ENCODE data around the gene OLFM1. TPM values are rescaled to one million over a fixed set of nuclear protein-coding genes. Genes with fewer than 3 reads are reported as not detected.

Gene OLFM1
- total and polyA plus RNA-seq, 3 experiments from 2014 or later, result not detected

- DNase-seq, result no peak
- CTCF ChIA-PET, result no interaction called here
- Mint-ChIP-seq H3K27me3 (peaks cover 23 to 48% of the 10 kb centered on the region in 2 donors), H3K27ac (no peak overlapping the region), H3K36me3 (no peaks in the 10 kb centered on the region), H3K4me1 (no peaks in the 10 kb centered on the region), H3K4me3 (no peak overlapping the region), H3K9me3 (no peaks in the 10 kb centered on the region)
- Histone ChIP-seq H3K27ac (ENCODE audit: low read depth, low read length) (no peak overlapping the region), H3K36me3 (ENCODE audit: insufficient read depth, low read length) (no peaks in the 10 kb centered on the region), H3K9me3 (ENCODE audit: low read length) (no peaks in the 10 kb centered on the region), H3K27me3 (ENCODE audit: insufficient read depth, low read length, poor library complexity, severe bottlenecking) (no peaks in the 10 kb centered on the region), H3K4me1 (ENCODE audit: insufficient read depth, low read length) (no peaks in the 10 kb centered on the region), H3K4me3 (ENCODE audit: low read length) (no peak overlapping the region)
- POLR2A ChIA-PET, result no interaction called here
These were observed 14.9 kb downstream of the OLFM1 start for GRCh38 chr9:135102331-135102730.

- ChIA-PET CTCF (no interaction called here), POLR2A (no interaction called here)
- Mint-ChIP-seq H3K36me3 (no peaks in the 10 kb centered on the region), H3K4me1 (no peaks in the 10 kb centered on the region), H3K9me3 (no peaks in the 10 kb centered on the region), H3K4me3 (no peak overlapping the region), H3K27ac (no peak overlapping the region), H3K27me3 (peaks cover 25 to 48% of the 10 kb centered on the region in 2 donors)
- H3K4me1 ChIP-seq (ENCODE audit: insufficient read depth, low read length), result no peaks in the 10 kb centered on the region
- H3K27me3 ChIP-seq (ENCODE audit: insufficient read depth, low read length, poor library complexity, severe bottlenecking), result no peaks in the 10 kb centered on the region
- no peak overlapping the region for H3K27ac ChIP-seq (ENCODE audit: low read depth, low read length)
- no peak overlapping the region for H3K4me3 ChIP-seq (ENCODE audit: low read length)
- no peak for DNase-seq
- H3K36me3 ChIP-seq (ENCODE audit: insufficient read depth, low read length), result no peaks in the 10 kb centered on the region
- no peaks in the 10 kb centered on the region for H3K9me3 ChIP-seq (ENCODE audit: low read length)
These were observed 15.6 kb downstream of the OLFM1 start for GRCh38 chr9:135103001-135103446.

- H3K4me3 Mint-ChIP-seq, result no peak overlapping the region
- Histone ChIP-seq H3K27me3 (ENCODE audit: insufficient read depth, low read length, poor library complexity, severe bottlenecking) (no peaks in the 10 kb centered on the region), H3K27ac (ENCODE audit: low read depth, low read length) (no peak overlapping the region), H3K4me3 (ENCODE audit: low read length) (no peak overlapping the region), H3K4me1 (ENCODE audit: insufficient read depth, low read length) (no peaks in the 10 kb centered on the region), H3K9me3 (ENCODE audit: low read length) (no peaks in the 10 kb centered on the region), H3K36me3 (ENCODE audit: insufficient read depth, low read length) (no peaks in the 10 kb centered on the region)
- peaks cover 3 to 6% (median 6%) of the 10 kb centered on the region in 3 donors for H3K4me1 Mint-ChIP-seq
- H3K36me3 Mint-ChIP-seq, result no peaks in the 10 kb centered on the region
- ChIA-PET CTCF (no interaction called here), POLR2A (no interaction called here)
- H3K27me3 Mint-ChIP-seq, result peaks cover 30 to 47% of the 10 kb centered on the region in 2 donors
- no peak overlapping the region for H3K27ac Mint-ChIP-seq
- no peaks in the 10 kb centered on the region for H3K9me3 Mint-ChIP-seq
- no peak for DNase-seq
These were observed 16.6 kb downstream of the OLFM1 start for GRCh38 chr9:135103931-135104639.

GRCh38 chr9:135104761-135105160, 17.3 kb downstream of the OLFM1 start:
- H3K4me1 Mint-ChIP-seq, result peaks cover 4 to 7% (median 7%) of the 10 kb centered on the region in 3 donors
- Histone ChIP-seq H3K9me3 (ENCODE audit: low read length) (no peaks in the 10 kb centered on the region), H3K4me1 (ENCODE audit: insufficient read depth, low read length) (no peaks in the 10 kb centered on the region), H3K36me3 (ENCODE audit: insufficient read depth, low read length) (no peaks in the 10 kb centered on the region), H3K4me3 (ENCODE audit: low read length) (no peak overlapping the region), H3K27me3 (ENCODE audit: insufficient read depth, low read length, poor library complexity, severe bottlenecking) (no peaks in the 10 kb centered on the region), H3K27ac (ENCODE audit: low read depth, low read length) (no peak overlapping the region)
- no peak overlapping the region for H3K4me3 Mint-ChIP-seq
- no peaks in the 10 kb centered on the region for H3K9me3 Mint-ChIP-seq
- no peak for DNase-seq
- POLR2A ChIA-PET, result no interaction called here
- no peak overlapping the region for H3K27ac Mint-ChIP-seq
- CTCF ChIA-PET, result no interaction called here
- H3K27me3 Mint-ChIP-seq, result peaks cover 24 to 46% of the 10 kb centered on the region in 2 donors
- no peaks in the 10 kb centered on the region for H3K36me3 Mint-ChIP-seq

GRCh38 chr9:135105211-135105745, 17.8 kb downstream of the OLFM1 start:
- no peak for DNase-seq
- ChIA-PET CTCF (no interaction called here), POLR2A (no interaction called here)
- H3K27me3 Mint-ChIP-seq, result peaks cover 24 to 48% of the 10 kb centered on the region in 2 donors
- H3K36me3 ChIP-seq (ENCODE audit: insufficient read depth, low read length), result no peaks in the 10 kb centered on the region
- H3K4me3 Mint-ChIP-seq, result no peak overlapping the region
- no peaks in the 10 kb centered on the region for H3K9me3 Mint-ChIP-seq
- H3K27ac ChIP-seq (ENCODE audit: low read depth, low read length), result no peak overlapping the region
- H3K9me3 ChIP-seq (ENCODE audit: low read length), result no peaks in the 10 kb centered on the region
- peak overlapping the region in 1 of 8 donors; percentile 43 for H3K27ac Mint-ChIP-seq
- H3K4me3 ChIP-seq (ENCODE audit: low read length), result no peak overlapping the region
- H3K4me1 ChIP-seq (ENCODE audit: insufficient read depth, low read length), result no peaks in the 10 kb centered on the region
- H3K27me3 ChIP-seq (ENCODE audit: insufficient read depth, low read length, poor library complexity, severe bottlenecking), result no peaks in the 10 kb centered on the region
- H3K4me1 Mint-ChIP-seq, result peaks cover 4 to 7% (median 7%) of the 10 kb centered on the region in 3 donors
- H3K36me3 Mint-ChIP-seq, result no peaks in the 10 kb centered on the region

- H3K27me3 ChIP-seq (ENCODE audit: insufficient read depth, low read length, poor library complexity, severe bottlenecking), result no peaks in the 10 kb centered on the region
- H3K4me1 Mint-ChIP-seq, result peaks cover 4 to 7% (median 7%) of the 10 kb centered on the region in 3 donors
These were observed 18.5 kb downstream of the OLFM1 start for GRCh38 chr9:135105938-135106491.

GRCh38 chr9:135106551-135107270, 19.2 kb downstream of the OLFM1 start:
- no peaks in the 10 kb centered on the region for H3K36me3 Mint-ChIP-seq
- H3K27ac Mint-ChIP-seq, result no peak overlapping the region
- Histone ChIP-seq H3K27ac (ENCODE audit: low read depth, low read length) (no peak overlapping the region), H3K36me3 (ENCODE audit: insufficient read depth, low read length) (no peaks in the 10 kb centered on the region), H3K27me3 (ENCODE audit: insufficient read depth, low read length, poor library complexity, severe bottlenecking) (no peaks in the 10 kb centered on the region), H3K4me1 (ENCODE audit: insufficient read depth, low read length) (no peaks in the 10 kb centered on the region), H3K9me3 (ENCODE audit: low read length) (no peaks in the 10 kb centered on the region), H3K4me3 (ENCODE audit: low read length) (no peak overlapping the region)
- no peak overlapping the region for H3K4me3 Mint-ChIP-seq
- H3K27me3 Mint-ChIP-seq, result peaks cover 24 to 46% of the 10 kb centered on the region in 2 donors
- no peaks in the 10 kb centered on the region for H3K9me3 Mint-ChIP-seq
- POLR2A ChIA-PET, result no interaction called here
- peaks cover 4 to 7% (median 7%) of the 10 kb centered on the region in 3 donors for H3K4me1 Mint-ChIP-seq
- DNase-seq, result no peak
- CTCF ChIA-PET, result no interaction called here

More at GRCh38 chr9:135105938-135106491, 18.5 kb downstream of the OLFM1 start:
- DNase-seq, result no peak
- Mint-ChIP-seq H3K36me3 (no peaks in the 10 kb centered on the region), H3K9me3 (no peaks in the 10 kb centered on the region), H3K27ac (no peak overlapping the region), H3K27me3 (peaks cover 24 to 48% of the 10 kb centered on the region in 2 donors), H3K4me3 (no peak overlapping the region)
- Histone ChIP-seq H3K36me3 (ENCODE audit: insufficient read depth, low read length) (no peaks in the 10 kb centered on the region), H3K27ac (ENCODE audit: low read depth, low read length) (no peak overlapping the region), H3K4me1 (ENCODE audit: insufficient read depth, low read length) (no peaks in the 10 kb centered on the region), H3K4me3 (ENCODE audit: low read length) (no peak overlapping the region), H3K9me3 (ENCODE audit: low read length) (no peaks in the 10 kb centered on the region)
- POLR2A ChIA-PET, result no interaction called here
- CTCF ChIA-PET, result no interaction called here

GRCh38 chr9:135107581-135108235, 20.2 kb downstream of the OLFM1 start:
- no peaks in the 10 kb centered on the region for H3K27me3 ChIP-seq (ENCODE audit: insufficient read depth, low read length, poor library complexity, severe bottlenecking)
- POLR2A ChIA-PET, result no interaction called here
- H3K4me3 ChIP-seq (ENCODE audit: low read length), result no peak overlapping the region
- Mint-ChIP-seq H3K9me3 (no peaks in the 10 kb centered on the region), H3K27me3 (peaks cover 22 to 46% of the 10 kb centered on the region in 2 donors), H3K27ac (no peak overlapping the region), H3K4me3 (no peak overlapping the region), H3K4me1 (peaks cover 4 to 7% (median 7%) of the 10 kb centered on the region in 3 donors), H3K36me3 (no peaks in the 10 kb centered on the region)
- no peak for DNase-seq
- no peak overlapping the region for H3K27ac ChIP-seq (ENCODE audit: low read depth, low read length)
- no peaks in the 10 kb centered on the region for H3K36me3 ChIP-seq (ENCODE audit: insufficient read depth, low read length)
- H3K4me1 ChIP-seq (ENCODE audit: insufficient read depth, low read length), result no peaks in the 10 kb centered on the region
- CTCF ChIA-PET, result no interaction called here
- no peaks in the 10 kb centered on the region for H3K9me3 ChIP-seq (ENCODE audit: low read length)
